Ascending aorta (tissue), 2 donors: ENCODE measurements around the gene CCNJL. TPM values are rescaled to one million over a fixed set of nuclear protein-coding genes. Genes with fewer than 3 reads are reported as not detected.

Experiments
- DNase-seq, 2 donors: peaks; one replicate each; pipeline ENCODE4 v3.0.0-alpha.2; 2019; ENCODE audit warnings: low spot score in 2 of 2
- H3K27ac ChIP-seq, 2 donors: fragments of 200-600 bp; sonication (generic); one replicate each; pipeline ENCODE4 v1.5.1; 2016 to 2017; ENCODE audit warnings: mild to moderate bottlenecking in 1 of 2
- H3K27me3 ChIP-seq: fragments of 200-600 bp; sonication (generic); one replicate; pipeline ENCODE4 v1.5.1; 2017
- H3K36me3 ChIP-seq, 2 donors: fragments of 200-600 bp; sonication (generic); one replicate each; pipeline ENCODE4 v1.5.1; 2016
- H3K4me1 ChIP-seq, 2 donors: fragments of 200-600 bp; sonication (generic); one replicate each; pipeline ENCODE4 v1.5.1; 2016 to 2017; ENCODE audit warnings: mild to moderate bottlenecking in 1 of 2
- H3K4me3 ChIP-seq, 2 donors: fragments of 200-600 bp; sonication (generic); one replicate each; pipeline ENCODE4 v1.5.1; 2016 to 2017; ENCODE audit warnings: mild to moderate bottlenecking in 1 of 2
- H3K9me3 ChIP-seq, 2 donors: fragments of 200-600 bp; sonication (generic); one replicate each; pipeline ENCODE4 v1.5.1; 2016
- intact Hi-C: fragments of 100-400 bp; cut with DNase I; formaldehyde crosslinking; loops from one replicate; pipeline ENCODE4 v1.15.1; 2023
- total RNA-seq: library from RNA; depleted of rRNA; stranded (reverse); fragments of >200 nt; gene quantifications from one replicate; pipeline ENCODE4 v1.1.0, GENCODE V29; 2016
- TF ChIP-seq, protein P1 (sequence below), 3 experiments: fragments of 200-600 bp in 2 of 3; fragments of 450-650 bp in 1 of 3; sonication (generic) in 2 of 3; IDR thresholded peaks; one replicate each; pipeline ENCODE4 v1.5.1; 2016 to 2019; ENCODE audit warnings: antibody characterized with exemption in 3 of 3, mild to moderate bottlenecking in 1 of 3, moderate library complexity in 1 of 3

The CCNJL gene
- total RNA-seq, 1 donor from 2014 or later: not detected

DNA sequence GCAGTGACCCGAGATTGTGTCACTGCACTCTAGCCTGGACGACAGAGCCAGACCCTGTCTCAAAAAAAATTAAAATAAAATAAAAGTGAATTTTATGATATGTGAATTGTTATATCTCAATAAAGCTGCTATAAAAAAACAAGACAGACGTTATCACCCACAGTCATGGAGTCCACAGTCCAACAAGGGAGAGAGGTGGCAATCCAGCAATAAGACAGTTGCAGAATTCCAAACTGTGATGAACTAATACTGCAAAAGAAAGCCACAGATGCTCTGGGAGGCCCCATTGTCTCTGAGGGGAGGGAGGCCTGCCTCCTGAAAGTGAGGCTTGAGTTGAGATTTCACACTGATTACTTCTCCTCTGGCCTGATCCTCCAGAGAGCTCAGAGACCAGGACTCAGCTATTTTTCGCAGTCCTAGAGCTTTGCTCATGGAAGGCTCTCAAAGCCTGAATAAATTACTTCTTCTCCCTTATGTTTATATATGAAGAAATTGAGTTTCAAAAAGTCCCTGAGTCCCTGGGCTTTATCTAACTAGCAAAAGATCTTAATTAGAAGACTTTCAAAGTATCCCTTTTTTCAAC, 28.0 kb downstream of the CCNJL start:
- intact Hi-C loops: no loop called here
- TF ChIP-seq, protein P1, sequence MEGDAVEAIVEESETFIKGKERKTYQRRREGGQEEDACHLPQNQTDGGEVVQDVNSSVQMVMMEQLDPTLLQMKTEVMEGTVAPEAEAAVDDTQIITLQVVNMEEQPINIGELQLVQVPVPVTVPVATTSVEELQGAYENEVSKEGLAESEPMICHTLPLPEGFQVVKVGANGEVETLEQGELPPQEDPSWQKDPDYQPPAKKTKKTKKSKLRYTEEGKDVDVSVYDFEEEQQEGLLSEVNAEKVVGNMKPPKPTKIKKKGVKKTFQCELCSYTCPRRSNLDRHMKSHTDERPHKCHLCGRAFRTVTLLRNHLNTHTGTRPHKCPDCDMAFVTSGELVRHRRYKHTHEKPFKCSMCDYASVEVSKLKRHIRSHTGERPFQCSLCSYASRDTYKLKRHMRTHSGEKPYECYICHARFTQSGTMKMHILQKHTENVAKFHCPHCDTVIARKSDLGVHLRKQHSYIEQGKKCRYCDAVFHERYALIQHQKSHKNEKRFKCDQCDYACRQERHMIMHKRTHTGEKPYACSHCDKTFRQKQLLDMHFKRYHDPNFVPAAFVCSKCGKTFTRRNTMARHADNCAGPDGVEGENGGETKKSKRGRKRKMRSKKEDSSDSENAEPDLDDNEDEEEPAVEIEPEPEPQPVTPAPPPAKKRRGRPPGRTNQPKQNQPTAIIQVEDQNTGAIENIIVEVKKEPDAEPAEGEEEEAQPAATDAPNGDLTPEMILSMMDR (IDR thresholded peaks at IDR 0.05): no peak
- Histone ChIP-seq H3K27me3 (no peaks in the 10 kb centered on the region), H3K4me3 (no peak overlapping the region), H3K9me3 (no peaks in the 10 kb centered on the region), H3K36me3 (no peaks in the 10 kb centered on the region), H3K4me1 (peaks cover 0 to 10% of the 10 kb centered on the region in 2 donors), H3K27ac (no peak overlapping the region)
- no peak for DNase-seq

DNA sequence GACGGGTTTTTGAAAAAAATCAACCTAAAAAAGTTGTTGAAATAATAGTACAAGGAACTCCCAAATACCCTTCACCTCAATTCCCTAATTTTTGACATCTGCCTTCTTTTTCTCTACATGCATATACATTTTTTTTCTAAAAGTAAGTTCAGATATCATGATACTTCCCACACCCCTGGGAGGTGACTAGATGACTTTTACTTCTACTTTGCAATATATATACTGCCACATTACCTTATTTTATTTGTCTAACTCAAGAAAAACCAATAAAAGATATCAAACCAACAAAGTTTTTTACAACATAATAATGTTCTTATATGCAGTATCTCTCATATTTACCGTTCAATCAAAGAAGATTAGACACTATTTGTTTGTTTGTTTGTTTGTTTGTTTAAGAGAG, 31.1 kb downstream of the CCNJL start:
- no peaks in the 10 kb centered on the region for H3K4me1 ChIP-seq
- H3K27ac ChIP-seq: no peak overlapping the region
- no peak for DNase-seq
- TF ChIP-seq, protein P1 (IDR thresholded peaks at IDR 0.05): no peak
- H3K4me3 ChIP-seq: no peak overlapping the region
- intact Hi-C loops: no loop called here
- H3K36me3 ChIP-seq: no peaks in the 10 kb centered on the region
- no peaks in the 10 kb centered on the region for H3K9me3 ChIP-seq
- no peaks in the 10 kb centered on the region for H3K27me3 ChIP-seq

DNA sequence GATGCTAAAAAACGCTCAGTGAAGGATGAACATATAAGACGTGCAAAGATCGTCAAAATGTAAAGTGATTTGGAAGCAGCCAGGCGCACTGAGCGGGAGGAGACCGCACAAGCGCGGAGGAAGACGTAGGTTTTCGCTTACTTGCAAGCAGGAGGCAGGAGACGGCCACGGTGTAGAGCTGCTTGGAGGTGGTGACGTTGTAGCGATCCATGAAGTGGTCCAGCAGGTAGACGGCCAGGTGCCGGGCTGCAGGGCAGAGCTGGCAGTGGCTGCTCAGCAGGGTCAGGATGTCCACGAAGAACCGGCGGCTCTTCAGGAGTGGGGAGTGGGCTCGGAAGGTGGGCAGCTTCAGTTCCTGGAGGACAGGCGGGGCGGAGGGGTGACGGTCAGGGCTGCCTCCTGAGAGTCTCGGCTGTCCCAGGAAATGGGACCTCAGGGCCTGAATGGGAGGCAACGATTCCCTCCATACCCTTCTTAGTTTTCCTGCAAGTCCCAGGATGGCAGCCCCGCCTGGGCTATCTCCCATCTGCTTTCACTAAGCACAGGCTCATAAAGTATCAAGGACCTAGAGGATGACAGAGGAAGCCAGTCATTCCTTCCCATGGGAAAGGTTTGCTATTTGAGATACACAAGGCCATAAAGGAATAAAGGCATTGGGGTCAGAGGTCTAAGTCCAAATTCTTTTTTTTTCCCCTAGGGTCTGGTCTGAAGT, 31.8 kb downstream of the CCNJL start:
- Histone ChIP-seq H3K27ac (no peak overlapping the region), H3K36me3 (no peaks in the 10 kb centered on the region), H3K4me1 (no peaks in the 10 kb centered on the region), H3K27me3 (no peaks in the 10 kb centered on the region), H3K4me3 (no peak overlapping the region), H3K9me3 (no peaks in the 10 kb centered on the region)
- intact Hi-C loops: no loop called here
- no peak for DNase-seq
- TF ChIP-seq, protein P1 (IDR thresholded peaks at IDR 0.05): no peak

DNA sequence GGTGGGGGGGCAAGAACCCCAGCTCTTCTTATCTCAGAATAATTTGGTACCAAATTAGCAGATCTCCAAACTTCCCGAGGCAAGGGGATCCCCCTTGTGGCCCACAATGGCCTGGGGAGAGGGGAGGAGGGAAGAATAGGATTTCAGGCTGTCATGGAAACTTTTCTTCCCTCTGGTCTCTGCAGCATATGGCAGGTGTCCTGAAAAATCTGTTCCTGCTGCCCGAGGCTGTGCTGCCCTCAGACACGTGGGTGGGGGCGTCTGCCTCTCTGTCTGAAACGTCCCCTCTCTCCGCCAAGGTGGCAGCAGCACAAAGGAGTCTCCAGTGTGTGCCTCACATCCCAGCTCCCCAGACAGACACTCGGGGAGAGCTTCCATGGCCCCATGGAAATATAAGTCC, 34.0 kb downstream of the CCNJL start:
- H3K27me3 ChIP-seq: no peaks in the 10 kb centered on the region
- H3K4me3 ChIP-seq: no peak overlapping the region
- TF ChIP-seq, protein P1 (IDR thresholded peaks at IDR 0.05): no peak
- no peaks in the 10 kb centered on the region for H3K4me1 ChIP-seq
- no peaks in the 10 kb centered on the region for H3K36me3 ChIP-seq
- DNase-seq: no peak
- no peak overlapping the region for H3K27ac ChIP-seq
- no peaks in the 10 kb centered on the region for H3K9me3 ChIP-seq
- intact Hi-C loops: no loop called here

DNA sequence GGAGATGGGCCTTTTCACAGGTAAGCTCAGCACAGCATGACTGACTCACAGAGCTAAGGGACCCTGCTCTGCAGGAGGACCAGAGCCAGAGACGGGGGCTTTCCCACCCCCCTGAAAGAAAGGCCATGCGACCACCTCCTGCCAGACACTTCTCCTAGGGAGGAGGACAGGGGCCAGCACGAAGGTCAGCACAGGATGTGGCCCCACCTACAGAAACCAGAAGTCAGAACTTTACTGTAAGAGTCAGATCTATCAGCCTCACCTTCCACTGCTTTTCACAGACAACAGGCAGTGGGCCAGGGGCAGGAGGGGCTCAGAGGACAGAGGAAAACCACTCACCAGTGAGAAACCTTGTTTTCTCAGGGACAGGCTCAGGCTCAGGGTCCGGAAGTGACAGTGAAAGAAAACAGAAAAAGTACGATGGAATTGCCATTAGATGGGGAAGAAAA, 37.9 kb downstream of the CCNJL start:
- H3K4me1 ChIP-seq: no peaks in the 10 kb centered on the region
- no peaks in the 10 kb centered on the region for H3K9me3 ChIP-seq
- H3K36me3 ChIP-seq: no peaks in the 10 kb centered on the region
- intact Hi-C loops: no loop called here
- DNase-seq: no peak
- no peak overlapping the region for H3K4me3 ChIP-seq
- H3K27ac ChIP-seq: no peak overlapping the region
- TF ChIP-seq, protein P1 (IDR thresholded peaks at IDR 0.05): no peak
- no peaks in the 10 kb centered on the region for H3K27me3 ChIP-seq
